HAP-1 (cell line): ENCODE measurements around the gene NCOA1.

ENCODE experiments used
- DNase-seq, 2 experiments: peaks; one replicate each; pipeline ENCODE4 v3.0.0-alpha.2; 2016 to 2020; ENCODE audit warnings: low spot score in 2 of 2
- H3K27me3 ChIP-seq: fragments of 250-450 bp; sonication (Bioruptor Pico); 2 replicates; pipeline ENCODE4 v1.5.1; 2020; ENCODE audit warnings: low read depth, mild to moderate bottlenecking, moderate library complexity
- H3K36me3 ChIP-seq: fragments of 250-450 bp; sonication (Bioruptor Pico); replicated peaks from 2 replicates; pipeline ENCODE4 v1.5.1; 2020; ENCODE audit warnings: mild to moderate bottlenecking
- H3K4me1 ChIP-seq: fragments of 250-450 bp; sonication (Bioruptor Pico); 2 replicates; pipeline ENCODE4 v1.5.1; 2020; ENCODE audit warnings: mild to moderate bottlenecking
- H3K4me3 ChIP-seq: fragments of 250-450 bp; sonication (Bioruptor Pico); 2 replicates; pipeline ENCODE4 v1.5.1; 2020; ENCODE audit warnings: mild to moderate bottlenecking, moderate library complexity
- H3K9me3 ChIP-seq: fragments of 250-450 bp; sonication (Bioruptor Pico); 2 replicates; pipeline ENCODE4 v1.5.1; 2020; ENCODE audit warnings: mild to moderate bottlenecking, moderate library complexity
- in situ Hi-C: fragments of 300-500 bp; cut with MboI; formaldehyde crosslinking; loops from 3 replicates; pipeline ENCODE4 v1.14.3; 2020; ENCODE audit warnings: low sequenced_read_pairs, inconsistent platforms, mixed read lengths

The NCOA1 gene

GRCh38 chr2:24771061-24771460, 280.0 kb downstream of the NCOA1 start:
- DNase-seq: no peak
- Histone ChIP-seq H3K36me3 (no peaks in the 10 kb centered on the region), H3K4me3 (no peak overlapping the region), H3K9me3 (no peaks in the 10 kb centered on the region), H3K4me1 (no peaks in the 10 kb centered on the region), H3K27me3 (no peaks in the 10 kb centered on the region)
- in situ Hi-C loops: no loop called here

- no peak overlapping the region for H3K4me3 ChIP-seq
- DNase-seq: no peak
- no peaks in the 10 kb centered on the region for H3K9me3 ChIP-seq
- H3K27me3 ChIP-seq: no peaks in the 10 kb centered on the region
- no peaks in the 10 kb centered on the region for H3K4me1 ChIP-seq
- in situ Hi-C loops: no loop called here
- no peaks in the 10 kb centered on the region for H3K36me3 ChIP-seq
Observed at GRCh38 chr2:24771764-24772586, 280.9 kb downstream of the NCOA1 start.

DNA sequence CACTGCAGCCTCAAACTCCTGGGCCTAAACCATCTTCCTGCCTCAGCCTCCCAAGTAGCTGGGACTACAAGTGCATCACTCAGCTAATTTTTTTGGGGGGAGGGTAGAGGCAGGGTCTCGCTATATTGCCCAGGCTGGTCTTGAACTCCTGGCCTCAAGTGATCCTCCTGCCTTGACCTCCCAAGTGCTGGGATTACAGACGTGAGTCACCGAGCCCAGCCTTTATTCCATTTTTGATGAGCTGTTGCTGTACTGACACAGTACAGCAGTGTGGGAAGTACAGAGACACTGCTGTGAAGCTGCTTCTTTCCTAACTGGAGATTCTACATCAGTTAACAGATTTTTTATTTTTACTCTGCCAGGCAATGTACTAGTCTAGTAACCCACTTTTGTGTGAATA, 283.3 kb downstream of the NCOA1 start:
- Histone ChIP-seq H3K4me1 (no peaks in the 10 kb centered on the region; the same call in none of the 2 replicates), H3K4me3 (no peak overlapping the region), H3K36me3 (no peaks in the 10 kb centered on the region), H3K9me3 (no peaks in the 10 kb centered on the region), H3K27me3 (no peaks in the 10 kb centered on the region)
- in situ Hi-C loops: no loop called here
- no peak for DNase-seq

DNA sequence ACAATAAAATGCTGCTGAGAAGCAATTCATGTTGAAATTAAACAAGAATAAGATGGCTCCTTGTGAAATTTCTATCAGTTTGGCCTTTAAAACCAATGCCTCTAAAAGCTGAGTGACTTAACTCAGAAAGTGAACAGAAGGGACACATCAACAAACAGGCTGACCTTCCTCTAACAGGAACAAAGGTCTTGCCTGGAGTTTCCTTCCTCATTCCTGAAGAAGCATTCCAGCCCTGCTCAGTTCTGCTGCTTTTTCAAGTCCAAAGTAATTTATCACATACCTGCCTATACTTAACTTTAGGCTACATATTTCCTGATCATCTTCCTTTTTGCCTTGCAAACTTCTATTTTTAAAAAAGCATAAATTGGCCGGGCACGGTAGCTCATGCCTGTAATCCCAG, 288.1 kb downstream of the NCOA1 start:
- Histone ChIP-seq H3K4me3 (no peak overlapping the region), H3K4me1 (no peaks in the 10 kb centered on the region; the same call in none of the 2 replicates), H3K36me3 (no peaks in the 10 kb centered on the region), H3K27me3 (no peaks in the 10 kb centered on the region), H3K9me3 (no peaks in the 10 kb centered on the region)
- no peak for DNase-seq
- in situ Hi-C loops: no loop called here

- Histone ChIP-seq H3K4me1 (no peaks in the 10 kb centered on the region; the same call in 1 of the 2 replicates), H3K36me3 (no peaks in the 10 kb centered on the region), H3K4me3 (no peak overlapping the region), H3K9me3 (no peaks in the 10 kb centered on the region), H3K27me3 (no peaks in the 10 kb centered on the region)
- no peak for DNase-seq
- in situ Hi-C loops: no loop called here
Observed at GRCh38 chr2:24783641-24784040, 292.6 kb downstream of the NCOA1 start.

DNA sequence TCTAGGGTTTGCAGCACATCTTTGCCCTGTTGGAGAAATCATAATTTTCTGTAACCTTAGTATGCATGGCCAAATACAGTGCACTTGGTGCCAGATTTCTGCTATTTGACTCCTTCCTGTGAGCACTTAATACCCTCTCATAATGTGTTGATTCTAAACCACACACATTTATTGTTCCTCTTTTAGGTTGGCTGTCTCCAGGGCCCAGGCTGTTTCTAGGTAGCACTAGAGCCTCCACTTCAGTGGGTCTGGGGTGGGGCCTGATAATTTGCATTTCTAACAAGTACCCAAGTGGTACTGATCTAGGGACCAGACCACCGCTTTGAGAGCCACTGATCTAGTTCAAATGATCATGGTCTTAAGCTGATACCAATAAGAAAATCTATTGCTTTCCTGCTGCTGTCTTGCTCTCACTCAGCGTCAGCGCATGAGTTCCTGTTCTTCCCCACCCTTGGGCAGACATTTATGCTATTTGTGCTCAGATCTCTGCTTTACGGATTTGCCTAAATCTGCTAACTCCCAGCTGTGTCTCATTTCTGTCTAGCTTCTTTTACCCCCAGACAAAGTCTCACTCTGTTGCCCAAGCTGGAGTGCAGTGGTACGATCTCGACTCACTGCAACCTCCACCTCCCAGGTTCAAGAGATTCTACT, 294.7 kb downstream of the NCOA1 start:
- Histone ChIP-seq H3K4me3 (no peak overlapping the region), H3K27me3 (no peaks in the 10 kb centered on the region), H3K36me3 (no peaks in the 10 kb centered on the region), H3K4me1 (no peaks in the 10 kb centered on the region), H3K9me3 (no peaks in the 10 kb centered on the region)
- no peak for DNase-seq
- in situ Hi-C loops: no loop called here

DNA sequence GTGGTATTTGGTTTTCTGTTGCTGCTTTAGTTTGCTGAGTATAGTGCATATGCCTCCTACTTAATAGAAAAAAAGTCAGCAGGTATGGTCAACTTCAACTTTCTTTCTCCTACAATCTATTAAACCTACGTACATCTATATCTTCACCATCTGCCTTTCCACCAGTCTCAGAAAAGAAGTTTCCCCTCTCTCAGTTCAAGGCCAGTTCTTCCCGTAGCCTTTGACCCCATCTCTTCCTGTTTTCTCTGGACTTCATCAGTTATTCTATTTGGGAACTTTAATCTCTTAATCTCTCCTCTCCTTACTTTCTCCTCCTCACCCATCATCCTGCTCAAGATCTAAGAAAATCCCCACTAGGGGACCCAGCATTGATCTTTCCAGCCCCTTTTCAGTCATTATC, 296.5 kb downstream of the NCOA1 start:
- H3K4me3 ChIP-seq: no peak overlapping the region
- H3K27me3 ChIP-seq: no peaks in the 10 kb centered on the region
- DNase-seq: no peak
- H3K36me3 ChIP-seq: no peaks in the 10 kb centered on the region
- H3K9me3 ChIP-seq: no peaks in the 10 kb centered on the region
- peaks cover 13% of the 10 kb centered on the region for H3K4me1 ChIP-seq
- in situ Hi-C loops: no loop called here

DNA sequence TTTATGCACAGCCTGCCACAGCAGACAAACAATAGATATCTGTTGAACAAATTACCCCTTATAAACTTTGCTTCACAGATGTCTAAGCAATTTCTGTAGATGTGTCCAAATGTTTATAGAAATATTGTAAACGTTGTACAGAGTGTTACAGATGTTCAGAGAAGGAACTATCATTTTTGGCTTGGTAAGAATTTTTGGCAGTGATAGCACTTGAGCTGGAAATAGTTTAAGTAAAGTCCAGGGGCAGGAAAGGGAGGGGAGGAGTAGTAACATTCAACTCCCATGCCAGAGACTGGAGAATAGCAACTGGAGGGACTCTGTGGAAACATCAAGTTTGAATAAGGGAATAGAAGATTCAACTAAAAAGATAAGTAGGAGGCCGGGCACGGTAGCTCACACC, 297.8 kb downstream of the NCOA1 start:
- no peaks in the 10 kb centered on the region for H3K27me3 ChIP-seq
- H3K9me3 ChIP-seq: no peaks in the 10 kb centered on the region
- DNase-seq: no peak
- H3K4me3 ChIP-seq: no peak overlapping the region
- peaks cover 13% of the 10 kb centered on the region for H3K4me1 ChIP-seq
- no peaks in the 10 kb centered on the region for H3K36me3 ChIP-seq
- in situ Hi-C loops: no loop called here

DNA sequence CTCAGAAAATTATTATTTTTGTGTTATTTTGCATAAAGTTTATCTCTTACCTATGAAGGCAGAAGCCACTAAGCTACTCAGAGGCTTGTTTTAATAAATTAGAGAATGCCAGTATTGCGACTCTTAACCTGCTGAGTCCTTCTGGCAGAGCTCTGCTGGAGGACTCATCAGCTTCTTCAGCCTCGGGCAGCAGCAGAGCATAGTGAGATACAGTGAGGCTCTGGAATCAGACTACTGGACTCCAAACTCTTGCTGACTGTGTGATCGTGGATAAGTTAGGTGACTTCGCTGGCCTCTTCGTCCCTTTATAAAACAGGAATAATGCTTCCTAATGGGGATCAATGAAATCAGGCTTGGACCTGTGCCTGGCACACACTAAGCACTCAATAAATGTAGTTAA, 300.4 kb downstream of the NCOA1 start:
- in situ Hi-C loops: no loop called here
- no peaks in the 10 kb centered on the region for H3K27me3 ChIP-seq
- H3K36me3 ChIP-seq: peaks cover 12% of the 10 kb centered on the region
- peaks cover 16% of the 10 kb centered on the region for H3K4me1 ChIP-seq
- no peaks in the 10 kb centered on the region for H3K9me3 ChIP-seq
- H3K4me3 ChIP-seq: no peak overlapping the region
- no peak for DNase-seq

DNA sequence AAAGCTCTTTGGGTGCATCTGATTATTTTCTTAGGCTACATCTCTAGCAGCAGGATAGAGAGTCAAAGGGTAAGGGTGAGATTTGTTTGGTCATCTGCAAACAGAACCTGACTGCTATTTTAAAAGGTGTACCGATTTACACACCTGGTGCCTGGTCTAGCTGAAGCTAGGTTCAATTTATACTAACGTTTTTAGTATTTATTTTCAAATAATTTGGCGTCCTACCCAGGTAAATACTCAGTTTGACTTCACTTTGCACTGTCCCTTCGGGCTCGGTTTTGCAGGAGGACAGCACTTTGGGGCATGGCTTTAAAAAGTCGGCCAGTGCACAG, 301.5 kb downstream of the NCOA1 start:
- Histone ChIP-seq H3K27me3 (no peaks in the 10 kb centered on the region), H3K36me3 (peaks cover 23% of the 10 kb centered on the region), H3K4me3 (peak overlapping the region; percentile 95), H3K9me3 (no peaks in the 10 kb centered on the region), H3K4me1 (peaks cover 16% of the 10 kb centered on the region)
- DNase-seq: no peak
- in situ Hi-C loops: no loop called here

DNA sequence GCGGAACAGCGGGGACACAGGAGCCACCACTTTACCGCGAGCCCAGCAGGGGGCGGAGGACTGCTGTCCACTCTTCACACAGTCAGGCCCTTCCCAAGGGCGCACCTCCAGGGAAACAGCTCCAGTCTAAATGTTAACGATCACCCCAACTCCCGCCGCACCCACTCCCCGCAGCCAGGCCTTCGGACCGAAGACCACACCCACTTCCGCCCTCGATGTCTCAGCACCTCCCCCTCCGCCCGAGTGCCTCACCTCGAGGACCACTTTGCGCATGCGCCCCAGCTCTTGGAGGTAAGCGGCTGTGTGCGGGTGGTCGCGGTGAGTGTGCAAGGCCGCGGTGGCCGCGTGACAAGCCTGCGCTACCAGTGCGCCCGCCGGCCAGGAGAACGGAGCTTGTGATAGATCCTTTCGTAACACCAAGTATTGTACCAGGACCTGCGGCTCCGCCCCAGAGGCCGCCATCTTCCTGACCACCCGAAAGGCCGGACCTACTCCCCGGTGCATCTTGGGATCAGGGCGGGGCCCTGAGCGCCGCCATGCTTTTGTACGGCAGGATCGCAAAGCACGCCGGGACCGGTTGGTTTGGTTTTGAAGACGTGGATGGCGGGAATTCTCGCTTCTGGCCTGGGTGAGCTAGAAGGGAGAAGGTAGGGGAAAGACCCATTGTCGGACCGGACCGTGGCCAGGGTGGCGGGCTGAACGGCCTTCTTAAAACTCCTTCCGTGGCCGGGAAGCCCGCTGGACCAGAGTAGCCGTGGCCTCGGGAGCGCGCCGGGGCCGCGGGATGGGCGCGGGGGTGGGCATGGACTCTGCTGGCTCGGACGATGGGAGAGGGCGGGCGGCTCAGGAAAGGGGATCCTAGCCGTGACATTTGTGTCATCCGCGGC, 302.1 kb downstream of the NCOA1 start, which contains the start of the genes CENPO and PTRHD1:
Gene CENPO, plus strand, starts transcription at position 552 of the 887 bp plus-strand sequence. CDS start 495 bp downstream, outside the sequence.
Gene PTRHD1, minus strand, starts transcription at position 518 of the 887 bp plus-strand sequence. Its CDS starts 14 bp downstream, at position 504.
- peak; percentile 93 to 97 for DNase-seq
- in situ Hi-C loops: no loop called here

DNA sequence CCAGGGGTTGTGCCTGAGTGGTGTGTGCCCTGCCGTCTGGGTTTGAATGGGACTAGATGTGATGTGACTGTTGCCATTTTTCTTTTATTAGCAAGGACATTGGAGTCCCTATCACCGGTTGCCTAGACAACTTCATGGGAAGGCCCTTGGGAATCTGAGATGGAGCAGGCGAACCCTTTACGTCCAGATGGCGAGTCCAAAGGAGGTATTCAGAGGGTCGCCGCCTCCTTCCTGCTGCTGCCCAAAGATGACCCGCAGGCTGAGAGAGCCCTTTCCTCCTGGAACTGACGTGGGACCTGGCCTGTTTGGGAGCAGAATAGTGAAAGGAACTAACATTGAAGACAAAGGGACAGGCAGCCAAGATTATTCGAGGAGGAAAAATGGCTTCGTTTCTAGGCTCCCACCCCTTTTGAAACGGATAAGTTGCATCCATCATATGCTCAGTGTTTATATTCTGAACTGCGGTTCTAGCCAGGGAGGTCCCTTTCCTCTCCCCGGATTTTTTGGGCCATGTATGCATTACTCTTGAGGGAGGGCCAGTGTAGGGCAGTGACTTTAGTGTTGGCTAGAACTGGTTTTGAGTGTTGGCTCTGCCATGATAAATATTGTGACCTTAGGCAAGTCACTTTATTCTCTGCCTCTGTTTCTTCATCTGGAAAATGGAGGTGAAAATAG, 302.8 kb downstream of the NCOA1 start:
- Histone ChIP-seq H3K36me3 (peaks cover 29% of the 10 kb centered on the region), H3K4me1 (peaks cover 16% of the 10 kb centered on the region), H3K4me3 (peak overlapping the region; percentile 95), H3K9me3 (no peaks in the 10 kb centered on the region), H3K27me3 (no peaks in the 10 kb centered on the region)
- peak; percentile 63 to 64 for DNase-seq
- in situ Hi-C loops: no loop called here

More for the DNA sequence above, 302.1 kb downstream of the NCOA1 start, which contains the start of the genes CENPO and PTRHD1:
- peaks cover 29% of the 10 kb centered on the region for H3K36me3 ChIP-seq
- H3K4me3 ChIP-seq: peak within 1 kb of the TSS; percentile 95
- H3K4me1 ChIP-seq: peaks cover 16% of the 10 kb centered on the region
- H3K27me3 ChIP-seq: no peaks in the 10 kb centered on the region
- H3K9me3 ChIP-seq: no peaks in the 10 kb centered on the region

- no peak for DNase-seq
- H3K9me3 ChIP-seq: no peaks in the 10 kb centered on the region
- H3K4me3 ChIP-seq: no peak overlapping the region
- in situ Hi-C loops: no loop called here
- H3K4me1 ChIP-seq: peaks cover 3% of the 10 kb centered on the region; the same call in 1 of the 2 replicates
- no peaks in the 10 kb centered on the region for H3K27me3 ChIP-seq
- H3K36me3 ChIP-seq: peaks cover 55% of the 10 kb centered on the region
Observed at GRCh38 chr2:24797644-24798043, 306.6 kb downstream of the NCOA1 start.
